LoVo (cell line): ENCODE results near the gene TPD52L1.
"Not testable (repeated sequence)": the region's sequence is repeated elsewhere in the genome, so short reads cannot be mapped to it uniquely, and the experiment has no call there.

ENCODE experiments used
- DNase-seq: peaks from one replicate; pipeline ENCODE4 v3.0.0-alpha.2; 2016; ENCODE audit warnings: low spot score

The TPD52L1 gene

GRCh38 chr6:125142618-125143017 lies 11.0 kb upstream of the TPD52L1 start:
- DNase-seq: no peak

- DNase-seq: no peak
These were observed 8.8 kb upstream of the TPD52L1 start for GRCh38 chr6:125144822-125145221.

DNA sequence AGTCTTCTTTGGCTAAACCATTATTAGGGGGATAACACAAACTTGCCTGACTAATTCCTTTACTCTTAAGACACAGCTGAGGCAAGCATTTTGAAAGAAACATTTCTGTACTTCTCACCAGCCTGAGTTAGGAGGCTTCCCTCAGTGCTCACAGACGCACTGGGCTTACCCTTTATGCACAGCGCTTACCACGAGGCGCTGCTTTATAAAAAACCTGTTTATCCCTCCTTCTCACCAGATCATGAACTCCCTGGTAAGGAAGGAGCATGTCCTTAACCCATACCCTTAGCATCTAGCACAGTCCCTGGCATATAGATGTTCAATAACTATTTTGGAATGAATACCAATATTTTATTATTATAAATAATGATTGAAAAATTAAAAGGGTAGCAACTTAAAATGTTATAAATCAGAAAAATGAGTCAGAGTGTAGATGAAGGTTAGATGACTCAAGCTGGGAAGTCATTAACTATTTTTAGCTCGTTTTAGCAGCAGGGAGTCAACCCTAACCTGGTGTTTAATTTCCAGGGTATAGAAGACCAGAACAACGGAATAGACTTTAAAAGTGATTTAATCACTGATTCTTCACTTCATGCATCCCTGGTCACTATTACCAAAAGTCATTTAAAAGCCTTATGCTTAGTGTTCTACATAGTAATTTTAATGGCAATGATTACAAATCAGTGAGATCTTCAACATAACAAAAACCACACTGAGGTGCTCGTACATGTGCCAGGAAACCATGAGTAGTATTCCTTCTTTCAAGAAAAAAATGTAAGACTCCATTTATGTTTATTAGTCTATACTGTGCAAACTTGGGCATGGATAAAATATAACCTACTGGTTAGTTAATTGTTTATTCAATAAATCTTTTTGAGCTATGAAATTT lies 4.1 kb upstream of the TPD52L1 start:
- DNase-seq: peak; percentile 29

DNA sequence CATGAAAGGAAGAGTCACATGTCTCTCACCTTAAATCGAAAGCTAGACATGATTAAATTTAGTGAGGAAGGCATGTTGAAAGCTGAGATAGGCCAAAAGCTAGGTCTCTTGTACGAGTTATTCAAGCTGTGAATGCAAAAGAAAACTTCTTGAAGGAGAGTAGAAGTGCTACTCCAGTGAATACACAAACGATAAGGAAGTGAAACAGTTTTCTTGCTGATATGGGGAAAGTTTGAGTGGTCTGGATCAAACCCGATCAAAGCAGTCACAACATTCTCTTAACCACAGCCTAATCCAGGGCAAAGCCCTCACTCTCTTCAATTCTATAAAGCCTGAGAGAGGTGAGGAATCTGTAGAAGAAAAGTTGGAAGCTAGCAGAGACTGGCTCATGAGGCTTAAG lies 1.9 kb upstream of the TPD52L1 start:
- no peak for DNase-seq

DNA sequence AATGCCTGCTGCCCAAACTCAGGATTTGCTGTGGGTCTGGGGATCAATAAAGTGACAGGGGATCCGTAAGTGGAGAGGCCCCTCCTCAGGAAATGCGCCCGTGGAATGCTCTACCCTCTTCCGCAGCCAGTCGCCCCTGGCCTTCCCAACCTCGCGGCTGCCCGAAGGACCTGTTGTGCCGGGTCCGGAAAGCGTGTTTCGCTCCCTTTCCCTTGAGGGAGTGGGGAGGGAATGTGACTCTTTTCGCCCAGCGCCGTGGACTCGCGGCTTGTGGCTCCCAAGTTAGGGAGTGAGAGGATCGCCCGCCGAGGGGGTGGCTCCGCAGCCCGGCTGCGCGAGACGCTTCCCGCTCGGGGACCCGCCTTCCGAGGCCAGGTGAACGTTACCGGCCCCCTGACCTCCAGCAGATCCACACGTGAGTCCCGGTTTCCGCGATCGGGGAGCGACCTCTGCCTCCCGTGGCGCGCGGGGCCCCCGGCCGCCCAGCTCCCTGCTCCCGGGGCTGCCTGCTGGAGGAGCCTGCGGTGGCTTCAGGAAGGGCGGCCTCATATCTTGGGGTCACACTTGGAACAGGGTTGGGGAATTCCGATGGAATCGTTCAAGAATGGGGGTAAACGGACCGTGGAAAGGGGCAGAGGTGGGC lies 666 bp downstream of the TPD52L1 start:
- DNase-seq: peak; percentile 8

GRCh38 chr6:125154761-125155135 lies 1.2 kb downstream of the TPD52L1 start:
- peak; percentile 75 for DNase-seq

DNA sequence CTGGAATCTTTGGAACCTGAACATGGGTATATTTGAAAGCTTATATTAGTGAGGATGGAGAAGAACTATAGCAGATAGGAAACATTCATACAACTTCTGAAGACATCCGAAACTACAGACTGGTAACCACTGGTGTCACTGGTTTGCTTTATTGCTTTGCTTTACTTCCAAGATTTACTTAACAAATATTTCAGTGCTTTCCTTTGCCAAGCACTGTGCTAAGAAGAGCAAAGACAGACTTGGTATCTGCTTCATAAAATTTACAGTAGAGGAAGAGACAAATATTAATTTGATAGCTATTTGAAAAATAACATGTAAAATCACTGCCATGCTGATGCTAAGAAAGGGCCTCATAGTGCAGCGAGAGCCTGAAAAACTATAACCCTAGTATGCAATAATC lies 1.8 kb downstream of the TPD52L1 start:
- no peak for DNase-seq

GRCh38 chr6:125156496-125156895 lies 2.9 kb downstream of the TPD52L1 start:
- DNase-seq: no peak

DNA sequence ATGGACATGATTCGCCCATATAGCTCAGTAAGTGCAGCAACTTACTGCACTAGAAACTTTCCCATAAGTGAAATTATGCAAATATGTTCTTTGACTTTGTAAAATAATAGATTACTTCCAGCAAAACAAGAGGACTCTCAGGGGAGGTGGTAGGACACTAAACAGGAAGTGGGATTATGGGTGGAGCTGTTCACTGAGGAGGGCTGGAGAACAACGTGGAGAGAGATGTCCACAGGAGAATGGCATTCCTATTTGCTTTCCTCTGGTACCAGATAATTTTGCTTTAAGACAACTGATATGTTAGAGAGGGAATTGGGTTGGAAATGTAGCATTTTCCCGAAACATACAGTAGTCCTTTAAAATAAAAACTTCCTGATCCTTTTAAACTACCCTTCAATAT lies 3.7 kb downstream of the TPD52L1 start:
- DNase-seq: no peak

DNA sequence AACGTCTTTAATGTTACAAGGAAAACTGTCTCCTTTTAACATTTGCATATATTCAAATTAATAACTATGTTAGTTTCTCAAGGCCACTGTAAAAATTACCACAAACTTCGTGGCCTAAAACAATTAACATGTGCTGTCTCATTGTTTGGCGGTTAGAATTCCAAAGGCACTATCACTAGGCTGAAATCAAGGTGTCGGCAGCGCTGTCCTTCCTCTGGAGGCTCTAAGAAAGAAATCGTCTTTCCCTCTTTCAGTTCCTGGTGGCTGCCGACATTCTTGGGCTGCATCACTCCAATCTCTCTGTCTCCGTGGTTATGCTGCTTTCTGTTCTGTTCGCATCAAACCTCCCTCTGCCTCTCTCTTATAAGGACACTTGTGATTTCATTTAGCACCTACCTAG lies 4.2 kb downstream of the TPD52L1 start:
- DNase-seq: no peak

DNA sequence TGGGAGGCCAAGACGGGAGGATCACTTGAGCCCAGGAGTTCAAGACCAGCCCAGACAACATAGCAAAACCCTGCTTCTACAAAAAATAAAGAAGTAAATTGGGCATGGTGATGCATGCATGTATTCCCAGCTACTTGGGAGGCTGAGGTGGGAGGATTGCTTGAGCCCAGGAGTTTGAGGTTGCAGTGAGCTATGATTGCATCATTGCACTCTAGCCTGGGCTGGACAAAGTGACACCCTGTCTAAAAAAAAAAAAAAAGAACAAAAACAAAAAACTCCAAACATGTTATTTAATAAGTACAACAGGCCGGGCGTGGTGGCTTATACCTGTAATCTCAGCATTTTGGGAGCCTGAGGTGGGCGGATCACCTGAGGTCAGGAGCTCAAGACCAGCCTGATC lies 9.8 kb downstream of the TPD52L1 start:
- not testable (repeated sequence) for DNase-seq

GRCh38 chr6:125163811-125164210 lies 10.2 kb downstream of the TPD52L1 start:
- no peak for DNase-seq

DNA sequence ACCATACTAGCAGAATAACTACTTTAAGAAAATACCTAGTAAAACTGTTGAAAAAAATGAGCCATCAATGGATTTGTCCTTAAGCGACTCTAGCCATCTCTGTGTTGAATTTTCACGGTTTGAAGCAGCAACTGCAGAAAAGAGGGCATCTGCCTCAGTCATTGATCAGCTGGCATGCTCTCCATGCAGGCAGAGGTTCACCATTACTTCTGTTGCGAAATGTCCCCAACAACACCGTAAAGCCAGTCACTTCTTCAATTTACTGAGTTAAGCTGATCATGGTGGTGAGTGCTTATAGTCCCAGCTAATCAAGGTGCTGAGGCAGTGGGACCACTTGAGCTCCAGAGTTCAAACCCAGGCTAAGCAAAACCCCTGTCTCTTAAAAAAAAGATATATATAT lies 11.1 kb downstream of the TPD52L1 start:
- no peak for DNase-seq

- DNase-seq: no peak
These were observed 11.7 kb downstream of the TPD52L1 start for GRCh38 chr6:125165256-125165655.

GRCh38 chr6:125165776-125166175 lies 12.2 kb downstream of the TPD52L1 start:
- DNase-seq: no peak

DNA sequence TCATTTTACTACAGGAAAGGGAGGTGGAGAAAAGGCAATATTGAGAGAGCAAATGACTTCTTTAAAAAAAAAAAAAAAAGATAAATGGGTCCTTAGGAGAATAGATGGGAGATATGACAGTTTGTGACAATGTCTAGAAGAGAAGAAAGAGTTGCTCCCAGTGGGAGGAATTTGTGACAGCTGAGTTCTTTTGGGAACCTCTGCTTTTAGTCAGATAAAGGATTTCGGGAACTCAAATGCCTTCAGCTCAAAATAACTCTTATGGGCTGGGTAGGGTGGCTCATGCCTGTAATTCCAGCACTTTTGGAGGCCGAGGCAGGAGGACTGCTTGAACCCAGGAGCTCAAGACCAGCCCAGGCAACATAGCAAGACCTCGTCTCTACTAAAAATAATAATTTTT lies 13.1 kb downstream of the TPD52L1 start:
- DNase-seq: no peak

- DNase-seq: no peak
These were observed 14.0 kb downstream of the TPD52L1 start for GRCh38 chr6:125167579-125167978.

DNA sequence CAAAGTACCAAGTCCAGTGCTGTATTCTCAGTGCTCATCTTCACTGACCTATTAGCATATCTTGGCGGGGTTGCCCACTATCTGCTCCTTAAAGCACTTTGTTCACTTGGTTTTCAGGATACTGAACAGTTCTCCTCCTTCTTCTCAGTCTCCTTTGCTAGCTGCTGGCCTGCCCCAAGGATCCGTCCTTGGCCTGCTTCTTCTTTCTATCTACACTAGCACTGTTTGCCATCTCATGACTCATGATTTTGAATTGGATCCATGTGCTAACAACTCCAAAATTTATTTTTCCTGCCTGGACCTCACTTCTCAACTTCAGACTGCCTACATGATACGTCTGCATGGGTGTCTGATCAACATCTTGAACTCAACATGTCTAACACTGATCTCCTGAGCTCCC lies 15.5 kb downstream of the TPD52L1 start:
- DNase-seq: no peak

DNA sequence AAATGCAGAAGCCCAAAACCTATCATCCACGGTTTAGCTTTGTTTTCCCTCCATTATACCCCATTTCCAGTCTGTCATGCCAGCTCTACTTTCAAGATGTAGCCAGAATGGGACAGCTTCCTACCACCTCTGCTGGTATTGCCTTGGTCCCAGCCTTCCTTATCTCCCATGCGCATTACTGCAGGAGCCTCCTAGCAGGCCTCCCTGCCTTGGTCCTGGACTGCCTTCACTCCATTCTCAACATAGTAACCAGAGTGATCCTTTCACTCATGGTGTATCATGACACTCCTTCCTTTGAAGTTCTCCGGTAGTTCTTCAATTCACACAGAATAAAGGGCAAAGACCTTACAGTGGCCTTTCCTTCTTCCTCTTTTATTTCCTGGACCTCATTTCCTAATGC lies 15.9 kb downstream of the TPD52L1 start:
- no peak for DNase-seq

- DNase-seq: no peak
These were observed 16.8 kb downstream of the TPD52L1 start for GRCh38 chr6:125170376-125170775.

GRCh38 chr6:125173341-125174095 lies 19.9 kb downstream of the TPD52L1 start:
- DNase-seq: no peak

GRCh38 chr6:125174626-125175025 lies 21.1 kb downstream of the TPD52L1 start:
- DNase-seq: no peak

GRCh38 chr6:125175466-125176048 lies 22.0 kb downstream of the TPD52L1 start:
- DNase-seq: no peak
